ENCODE data around the gene RIPPLY1.

Gene RIPPLY1

DNA sequence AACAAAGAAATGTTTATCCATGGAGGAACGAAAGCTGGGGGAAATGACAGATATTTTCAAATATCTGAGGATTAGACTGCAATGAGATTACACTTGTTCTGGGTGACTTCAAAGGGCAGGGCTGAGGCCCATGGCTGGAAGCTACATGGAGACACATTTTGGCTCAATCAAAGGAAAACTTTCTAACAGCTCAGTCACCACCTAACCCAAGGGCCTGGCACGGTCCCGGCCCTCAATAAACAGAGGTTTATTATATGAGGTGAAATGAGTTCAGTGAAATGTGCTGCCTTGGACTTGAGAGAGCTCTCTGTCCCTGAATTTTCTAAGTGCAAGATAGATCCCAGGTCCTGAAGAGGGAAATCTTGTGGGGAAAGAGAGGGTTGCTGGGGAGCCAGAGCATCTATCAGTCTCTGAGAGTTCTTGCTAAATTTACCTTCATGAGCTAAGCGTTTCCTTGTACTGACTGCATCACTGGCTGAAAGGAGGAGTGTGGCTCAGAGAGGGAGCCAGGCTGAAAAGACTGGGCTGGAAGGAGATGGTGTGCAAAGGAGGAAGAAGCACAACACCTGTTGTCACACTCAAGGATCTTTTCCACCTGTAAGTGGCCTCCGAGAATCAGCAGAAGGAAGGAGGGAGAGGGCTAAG lies 2.0 kb upstream of the RIPPLY1 start:
- Histone ChIP-seq H3K4me1 (ENCODE audit: insufficient read depth, low read length) (no peaks in the 10 kb centered on the region), H3K36me3 (ENCODE audit: insufficient read depth, low read length) (no peaks in the 10 kb centered on the region), H3K27me3 (ENCODE audit: insufficient read depth, low read length, poor library complexity) (no peaks in the 10 kb centered on the region), H3K79me2 (ENCODE audit: insufficient read depth, low read length) (no peaks in the 10 kb centered on the region), H3K9ac (ENCODE audit: low read depth, low read length) (no peak overlapping the region), H3K4me3 (ENCODE audit: low read depth in 1 of 2, low read length in 2 of 2) (no peak overlapping the region), H4K20me1 (ENCODE audit: insufficient read depth, low read length) (no peaks in the 10 kb centered on the region), H2AFZ (ENCODE audit: low read depth, low read length) (no peak overlapping the region), H3K4me2 (ENCODE audit: insufficient read depth, low read length) (no peak overlapping the region), H3K9me3 (ENCODE audit: insufficient read depth, low read length, severe bottlenecking) (no peaks in the 10 kb centered on the region), H3K27ac (ENCODE audit: low read length) (no peak overlapping the region)
- TF ChIP-seq, protein P1, sequence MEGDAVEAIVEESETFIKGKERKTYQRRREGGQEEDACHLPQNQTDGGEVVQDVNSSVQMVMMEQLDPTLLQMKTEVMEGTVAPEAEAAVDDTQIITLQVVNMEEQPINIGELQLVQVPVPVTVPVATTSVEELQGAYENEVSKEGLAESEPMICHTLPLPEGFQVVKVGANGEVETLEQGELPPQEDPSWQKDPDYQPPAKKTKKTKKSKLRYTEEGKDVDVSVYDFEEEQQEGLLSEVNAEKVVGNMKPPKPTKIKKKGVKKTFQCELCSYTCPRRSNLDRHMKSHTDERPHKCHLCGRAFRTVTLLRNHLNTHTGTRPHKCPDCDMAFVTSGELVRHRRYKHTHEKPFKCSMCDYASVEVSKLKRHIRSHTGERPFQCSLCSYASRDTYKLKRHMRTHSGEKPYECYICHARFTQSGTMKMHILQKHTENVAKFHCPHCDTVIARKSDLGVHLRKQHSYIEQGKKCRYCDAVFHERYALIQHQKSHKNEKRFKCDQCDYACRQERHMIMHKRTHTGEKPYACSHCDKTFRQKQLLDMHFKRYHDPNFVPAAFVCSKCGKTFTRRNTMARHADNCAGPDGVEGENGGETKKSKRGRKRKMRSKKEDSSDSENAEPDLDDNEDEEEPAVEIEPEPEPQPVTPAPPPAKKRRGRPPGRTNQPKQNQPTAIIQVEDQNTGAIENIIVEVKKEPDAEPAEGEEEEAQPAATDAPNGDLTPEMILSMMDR (IDR thresholded peaks at IDR 0.05; ENCODE audit: borderline replicate concordance, extremely low read depth, low read length, poor library complexity, severe bottlenecking), result no peak
- no peak for TF ChIP-seq EZH2 (IDR thresholded peaks at IDR 0.05; ENCODE audit: borderline replicate concordance, low read depth, low read length, severe bottlenecking)
- no peak for ATAC-seq (ENCODE audit: insufficient read depth, low read depth)
- DNase-seq, result no peak

DNA sequence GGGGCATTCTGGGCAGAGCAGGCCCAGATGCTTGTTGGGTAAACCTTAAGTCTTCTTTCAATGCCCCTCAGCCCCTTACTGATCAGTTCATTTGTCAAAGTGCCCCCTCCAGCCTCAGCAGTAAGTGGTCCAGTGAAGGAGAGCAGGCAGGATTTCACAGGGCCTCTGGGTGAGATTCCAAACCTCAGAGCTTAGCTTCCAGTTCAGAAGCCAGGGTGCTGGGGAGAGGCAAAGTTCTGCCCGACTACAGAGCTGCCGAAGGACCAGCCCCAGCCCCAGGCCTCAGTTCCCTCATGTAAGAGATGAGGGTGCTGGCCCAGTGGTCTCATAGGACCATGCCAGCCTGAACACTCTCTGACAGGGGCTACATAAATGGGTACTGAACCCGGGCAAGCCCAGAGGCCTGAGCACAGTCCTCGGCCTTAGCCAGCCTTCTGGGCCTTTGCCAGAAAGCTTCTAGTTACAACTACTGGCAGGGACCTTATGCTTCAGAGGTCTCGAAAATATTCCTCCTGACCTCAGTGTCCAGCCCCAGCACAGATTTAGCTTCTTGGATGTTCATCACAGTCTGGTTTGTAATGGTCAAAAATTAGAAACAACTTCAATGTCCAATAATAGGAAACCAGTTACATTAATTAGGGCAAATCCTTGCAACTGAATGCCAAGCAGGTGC lies 851 bp upstream of the RIPPLY1 start:
- Histone ChIP-seq H3K4me1 (ENCODE audit: insufficient read depth, low read length) (no peaks in the 10 kb centered on the region), H2AFZ (ENCODE audit: low read depth, low read length) (no peak overlapping the region), H3K36me3 (ENCODE audit: insufficient read depth, low read length) (no peaks in the 10 kb centered on the region), H3K27ac (ENCODE audit: low read length) (no peak overlapping the region), H3K4me3 (ENCODE audit: low read depth in 1 of 2, low read length in 2 of 2) (no peak overlapping the region), H3K27me3 (ENCODE audit: insufficient read depth, low read length, poor library complexity) (no peaks in the 10 kb centered on the region), H3K79me2 (ENCODE audit: insufficient read depth, low read length) (no peaks in the 10 kb centered on the region), H3K9me3 (ENCODE audit: insufficient read depth, low read length, severe bottlenecking) (no peaks in the 10 kb centered on the region), H3K9ac (ENCODE audit: low read depth, low read length) (no peak overlapping the region), H4K20me1 (ENCODE audit: insufficient read depth, low read length) (no peaks in the 10 kb centered on the region), H3K4me2 (ENCODE audit: insufficient read depth, low read length) (no peak overlapping the region)
- DNase-seq (no peak), ATAC-seq (ENCODE audit: insufficient read depth, low read depth) (no peak)
- TF ChIP-seq, protein P1 (IDR thresholded peaks at IDR 0.05; ENCODE audit: borderline replicate concordance, extremely low read depth, low read length, poor library complexity, severe bottlenecking), result no peak
- TF ChIP-seq EZH2 (IDR thresholded peaks at IDR 0.05; ENCODE audit: borderline replicate concordance, low read depth, low read length, severe bottlenecking), result no peak

DNA sequence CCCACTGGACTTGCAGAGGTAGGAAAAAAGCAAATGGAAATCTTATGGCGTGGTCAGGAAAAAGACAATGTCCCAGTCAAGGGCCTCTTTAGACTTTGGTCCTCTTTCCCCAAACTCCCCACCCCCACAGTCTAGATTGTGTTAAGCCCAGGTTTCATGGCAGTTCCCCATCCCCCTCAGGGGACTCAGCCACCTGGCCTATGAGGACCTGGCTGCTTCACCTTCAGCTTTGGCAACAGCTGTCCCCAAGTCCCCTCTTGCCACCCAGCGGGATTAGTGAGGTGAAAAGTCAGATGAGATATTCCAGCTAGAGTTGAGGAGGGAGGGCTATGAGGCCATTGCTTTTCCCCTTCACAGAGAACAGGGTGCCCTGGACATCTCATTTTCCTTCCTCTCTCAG lies 457 bp downstream of the RIPPLY1 start:
- no peaks in the 10 kb centered on the region for H4K20me1 ChIP-seq (ENCODE audit: insufficient read depth, low read length)
- H3K4me2 ChIP-seq (ENCODE audit: insufficient read depth, low read length), result no peak overlapping the region
- TF ChIP-seq, protein P1 (IDR thresholded peaks at IDR 0.05; ENCODE audit: borderline replicate concordance, extremely low read depth, low read length, poor library complexity, severe bottlenecking), result no peak
- TF ChIP-seq EZH2 (IDR thresholded peaks at IDR 0.05; ENCODE audit: borderline replicate concordance, low read depth, low read length, severe bottlenecking), result no peak
- H3K27me3 ChIP-seq (ENCODE audit: insufficient read depth, low read length, poor library complexity), result no peaks in the 10 kb centered on the region
- no peaks in the 10 kb centered on the region for H3K36me3 ChIP-seq (ENCODE audit: insufficient read depth, low read length)
- no peaks in the 10 kb centered on the region for H3K4me1 ChIP-seq (ENCODE audit: insufficient read depth, low read length)
- no peaks in the 10 kb centered on the region for H3K9me3 ChIP-seq (ENCODE audit: insufficient read depth, low read length, severe bottlenecking)
- H3K27ac ChIP-seq (ENCODE audit: low read length), result no peak overlapping the region
- H2AFZ ChIP-seq (ENCODE audit: low read depth, low read length), result no peak overlapping the region
- H3K79me2 ChIP-seq (ENCODE audit: insufficient read depth, low read length), result no peaks in the 10 kb centered on the region
- H3K4me3 ChIP-seq (ENCODE audit: low read depth in 1 of 2, low read length in 2 of 2), result no peak overlapping the region
- no peak for ATAC-seq (ENCODE audit: insufficient read depth, low read depth)
- no peak overlapping the region for H3K9ac ChIP-seq (ENCODE audit: low read depth, low read length)
- no peak for DNase-seq
